ENCODE data around the gene CLEC18C.
"Not testable (repeated sequence)": the region's sequence is repeated elsewhere in the genome, so short reads cannot be mapped to it uniquely, and the experiment has no call there.

Gene CLEC18C

DNA sequence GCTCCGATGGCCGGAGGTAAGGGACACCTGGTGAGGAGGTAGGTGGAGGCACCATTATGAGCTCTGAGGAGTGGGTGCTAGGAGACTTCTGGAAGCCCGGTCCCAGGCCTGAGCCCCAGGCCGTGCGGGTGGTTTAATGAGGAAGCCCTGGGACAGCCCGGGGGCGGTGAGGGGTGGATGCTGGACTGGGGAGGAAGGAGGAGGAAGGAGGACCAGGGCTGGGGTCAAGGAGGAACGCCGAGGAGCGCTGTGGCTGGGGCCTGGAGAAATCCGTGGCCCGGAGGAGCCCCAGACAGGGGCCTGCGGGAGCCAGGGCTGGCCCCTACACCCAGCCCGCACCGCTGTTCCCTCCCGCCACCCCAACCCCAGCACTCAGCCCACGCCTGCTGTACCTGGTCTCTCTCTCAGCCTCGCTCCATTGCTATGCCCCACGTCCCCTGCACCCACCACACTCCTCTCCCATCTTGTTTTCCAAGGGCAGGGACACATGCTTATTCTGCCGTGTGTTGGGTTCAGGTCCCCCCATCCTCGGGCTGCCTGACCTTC is 873 bp downstream of the CLEC18C start:
- H3K4me1 ChIP-seq (ENCODE audit: control insufficient read depth, insufficient read depth, low read depth, low read length); DNase-seq; H2BK15ac ChIP-seq (ENCODE audit: low read depth, poor library complexity, severe bottlenecking); H2AK5ac ChIP-seq (ENCODE audit: low read length, severe bottlenecking); H4K91ac ChIP-seq (ENCODE audit: low read length); H3K36me3 ChIP-seq (ENCODE audit: control insufficient read depth in 1 of 2, insufficient read depth in 2 of 2, low read depth in 1 of 2, low read length in 2 of 2); H3K4me3 ChIP-seq (ENCODE audit: insufficient read depth in 1 of 2, low read depth in 1 of 2, low read length in 2 of 2); H3K9me3 ChIP-seq (ENCODE audit: control insufficient read depth, low read length); H4K8ac ChIP-seq (ENCODE audit: low read length); H3K27ac ChIP-seq (ENCODE audit: low read length, poor library complexity, severe bottlenecking); H2BK120ac ChIP-seq (ENCODE audit: low read depth, low read length); H3K27me3 ChIP-seq (ENCODE audit: control insufficient read depth in 1 of 2, insufficient read depth in 1 of 2, low read length in 2 of 2); H3K79me1 ChIP-seq (replicated peaks; ENCODE audit: low read length, poor library complexity, severe bottlenecking); H2AFZ ChIP-seq (ENCODE audit: low read depth, low read length); H3K4me2 ChIP-seq (ENCODE audit: low read length, poor library complexity, severe bottlenecking); H3K14ac ChIP-seq (ENCODE audit: low read length in 2 of 2); H3K9ac ChIP-seq (ENCODE audit: low read length); H3K18ac ChIP-seq (ENCODE audit: low read depth in 1 of 2, low read length in 2 of 2); H2BK5ac ChIP-seq (ENCODE audit: low read depth, low read length, poor library complexity, severe bottlenecking); H2BK12ac ChIP-seq (ENCODE audit: low read length in 2 of 2); H3K4ac ChIP-seq (ENCODE audit: low read depth in 1 of 2, low read length in 2 of 2); H3K23ac ChIP-seq (ENCODE audit: low read length in 2 of 2): not testable (repeated sequence)
- no CpG with 5 or more reads among the region's 21 CpGs for WGBS

- H3K79me1 ChIP-seq (replicated peaks; ENCODE audit: low read length, poor library complexity, severe bottlenecking); H3K18ac ChIP-seq (ENCODE audit: low read depth in 1 of 2, low read length in 2 of 2); H3K14ac ChIP-seq (ENCODE audit: low read length in 2 of 2); H3K4me1 ChIP-seq (ENCODE audit: control insufficient read depth, insufficient read depth, low read depth, low read length); H4K91ac ChIP-seq (ENCODE audit: low read length); H2BK15ac ChIP-seq (ENCODE audit: low read depth, poor library complexity, severe bottlenecking); H3K36me3 ChIP-seq (ENCODE audit: control insufficient read depth in 1 of 2, insufficient read depth in 2 of 2, low read depth in 1 of 2, low read length in 2 of 2); H3K4me2 ChIP-seq (ENCODE audit: low read length, poor library complexity, severe bottlenecking); H3K9me3 ChIP-seq (ENCODE audit: control insufficient read depth, low read length); H2BK5ac ChIP-seq (ENCODE audit: low read depth, low read length, poor library complexity, severe bottlenecking); DNase-seq; H2AFZ ChIP-seq (ENCODE audit: low read depth, low read length); H3K27ac ChIP-seq (ENCODE audit: low read length, poor library complexity, severe bottlenecking); H2BK120ac ChIP-seq (ENCODE audit: low read depth, low read length); H3K4ac ChIP-seq (ENCODE audit: low read depth in 1 of 2, low read length in 2 of 2); H3K27me3 ChIP-seq (ENCODE audit: control insufficient read depth in 1 of 2, insufficient read depth in 1 of 2, low read length in 2 of 2); H2AK5ac ChIP-seq (ENCODE audit: low read length, severe bottlenecking); H3K23ac ChIP-seq (ENCODE audit: low read length in 2 of 2); H2BK12ac ChIP-seq (ENCODE audit: low read length in 2 of 2): not testable (repeated sequence)
- Histone ChIP-seq H3K9ac (ENCODE audit: low read length) (peak overlapping the region; percentile 61), H3K4me3 (ENCODE audit: insufficient read depth in 1 of 2, low read depth in 1 of 2, low read length in 2 of 2) (peak overlapping the region; percentile 37 to 47), H4K8ac (ENCODE audit: low read length) (peak overlapping the region; percentile 49)
- no CpG with 5 or more reads among the region's 71 CpGs for WGBS
Observed at GRCh38 chr16:70187858-70188607, 14.4 kb downstream of the CLEC18C start.

GRCh38 chr16:70188608-70188915 is 15.0 kb downstream of the CLEC18C start:
- not testable (repeated sequence) for H2BK5ac ChIP-seq (ENCODE audit: low read depth, low read length, poor library complexity, severe bottlenecking); H3K23ac ChIP-seq (ENCODE audit: low read length in 2 of 2); H3K79me1 ChIP-seq (replicated peaks; ENCODE audit: low read length, poor library complexity, severe bottlenecking); DNase-seq; H3K4me1 ChIP-seq (ENCODE audit: control insufficient read depth, insufficient read depth, low read depth, low read length); H3K27me3 ChIP-seq (ENCODE audit: control insufficient read depth in 1 of 2, insufficient read depth in 1 of 2, low read length in 2 of 2); H3K9ac ChIP-seq (ENCODE audit: low read length); H2BK12ac ChIP-seq (ENCODE audit: low read length in 2 of 2); H3K4ac ChIP-seq (ENCODE audit: low read depth in 1 of 2, low read length in 2 of 2); H3K18ac ChIP-seq (ENCODE audit: low read depth in 1 of 2, low read length in 2 of 2); H2BK15ac ChIP-seq (ENCODE audit: low read depth, poor library complexity, severe bottlenecking); H4K8ac ChIP-seq (ENCODE audit: low read length); H2AK5ac ChIP-seq (ENCODE audit: low read length, severe bottlenecking); H3K14ac ChIP-seq (ENCODE audit: low read length in 2 of 2); H3K9me3 ChIP-seq (ENCODE audit: control insufficient read depth, low read length); H4K91ac ChIP-seq (ENCODE audit: low read length); H3K4me2 ChIP-seq (ENCODE audit: low read length, poor library complexity, severe bottlenecking); H2AFZ ChIP-seq (ENCODE audit: low read depth, low read length); H3K36me3 ChIP-seq (ENCODE audit: control insufficient read depth in 1 of 2, insufficient read depth in 2 of 2, low read depth in 1 of 2, low read length in 2 of 2); H3K27ac ChIP-seq (ENCODE audit: low read length, poor library complexity, severe bottlenecking); H2BK120ac ChIP-seq (ENCODE audit: low read depth, low read length)
- peak overlapping the region in 1 of 2 experiments; percentile 47 for H3K4me3 ChIP-seq (ENCODE audit: insufficient read depth in 1 of 2, low read depth in 1 of 2, low read length in 2 of 2)
- WGBS = no CpG with 5 or more reads among the region's 22 CpGs

DNA sequence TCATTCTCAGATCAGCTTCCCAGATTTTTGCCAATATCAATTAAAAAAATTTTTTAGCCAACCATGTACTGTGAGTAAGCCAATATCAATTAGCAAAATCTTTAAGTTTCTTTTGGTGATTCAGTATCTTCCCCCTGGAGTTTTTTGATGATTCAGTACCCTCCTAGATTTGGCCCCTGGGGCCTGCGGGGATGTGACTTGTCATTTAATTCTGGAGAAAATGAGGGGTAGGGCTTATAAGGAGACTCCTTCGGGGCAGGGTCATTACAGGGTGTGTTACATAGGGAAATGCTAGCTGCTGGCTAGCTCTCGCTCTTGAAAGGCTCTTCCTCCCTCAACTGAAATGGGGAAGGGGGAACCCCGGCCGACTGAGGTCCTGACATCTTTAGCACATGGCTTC is 17.0 kb downstream of the CLEC18C start:
- not testable (repeated sequence) for H3K4me3 ChIP-seq (ENCODE audit: insufficient read depth in 1 of 2, low read depth in 1 of 2, low read length in 2 of 2); H3K4ac ChIP-seq (ENCODE audit: low read depth in 1 of 2, low read length in 2 of 2); H3K9me3 ChIP-seq (ENCODE audit: control insufficient read depth, low read length); H3K36me3 ChIP-seq (ENCODE audit: control insufficient read depth in 1 of 2, insufficient read depth in 2 of 2, low read depth in 1 of 2, low read length in 2 of 2); H3K23ac ChIP-seq (ENCODE audit: low read length in 2 of 2); H3K18ac ChIP-seq (ENCODE audit: low read depth in 1 of 2, low read length in 2 of 2); H2BK120ac ChIP-seq (ENCODE audit: low read depth, low read length); H3K4me2 ChIP-seq (ENCODE audit: low read length, poor library complexity, severe bottlenecking); H2BK5ac ChIP-seq (ENCODE audit: low read depth, low read length, poor library complexity, severe bottlenecking); H3K4me1 ChIP-seq (ENCODE audit: control insufficient read depth, insufficient read depth, low read depth, low read length); H3K9ac ChIP-seq (ENCODE audit: low read length); DNase-seq; H2BK15ac ChIP-seq (ENCODE audit: low read depth, poor library complexity, severe bottlenecking); H3K14ac ChIP-seq (ENCODE audit: low read length in 2 of 2); H4K8ac ChIP-seq (ENCODE audit: low read length); H2AK5ac ChIP-seq (ENCODE audit: low read length, severe bottlenecking); H3K79me1 ChIP-seq (replicated peaks; ENCODE audit: low read length, poor library complexity, severe bottlenecking); H3K27ac ChIP-seq (ENCODE audit: low read length, poor library complexity, severe bottlenecking); H3K27me3 ChIP-seq (ENCODE audit: control insufficient read depth in 1 of 2, insufficient read depth in 1 of 2, low read length in 2 of 2); H4K91ac ChIP-seq (ENCODE audit: low read length); H2BK12ac ChIP-seq (ENCODE audit: low read length in 2 of 2); H2AFZ ChIP-seq (ENCODE audit: low read depth, low read length)
- no CpG with 5 or more reads among the region's 5 CpGs for WGBS

Data from mesenchymal stem cell (in vitro differentiated cells and primary cell).